Sciatic nerve (tissue), 2 donors: Measurements from ENCODE around the gene RFPL1. TPM values are rescaled to one million over a fixed set of nuclear protein-coding genes. Genes with fewer than 3 reads are reported as not detected.

Source experiments
- ATAC-seq: fragments of 200-7000 bp; cut with Tn5 transposase; one replicate; pipeline ENCODE4 v1.9.1; 2020; ENCODE audit warnings: mild to moderate bottlenecking, moderate library complexity
- DNase-seq: peaks from one replicate; pipeline ENCODE4 v3.0.0-alpha.2; 2020; ENCODE audit warnings: low spot score
- intact Hi-C: fragments of 100-400 bp; cut with DNase I; formaldehyde crosslinking; loops from one replicate; pipeline ENCODE4 v1.14.2; 2022
- total RNA-seq: library from RNA; stranded (reverse); fragmentation: NEBNext Ultra II Directional; extraction: Animal tissue kit (Norgen Biotek cat#: 25700); gene quantifications from one replicate; pipeline ENCODE4 v1.2.1, GENCODE V29; 2021
- donor health status: DM: no; HTN: no; CAD: no.
- donor health status: DM: no; HTN: no; CAD: no.

The RFPL1 gene
- total RNA-seq, 1 donor from 2014 or later, result not detected

DNA sequence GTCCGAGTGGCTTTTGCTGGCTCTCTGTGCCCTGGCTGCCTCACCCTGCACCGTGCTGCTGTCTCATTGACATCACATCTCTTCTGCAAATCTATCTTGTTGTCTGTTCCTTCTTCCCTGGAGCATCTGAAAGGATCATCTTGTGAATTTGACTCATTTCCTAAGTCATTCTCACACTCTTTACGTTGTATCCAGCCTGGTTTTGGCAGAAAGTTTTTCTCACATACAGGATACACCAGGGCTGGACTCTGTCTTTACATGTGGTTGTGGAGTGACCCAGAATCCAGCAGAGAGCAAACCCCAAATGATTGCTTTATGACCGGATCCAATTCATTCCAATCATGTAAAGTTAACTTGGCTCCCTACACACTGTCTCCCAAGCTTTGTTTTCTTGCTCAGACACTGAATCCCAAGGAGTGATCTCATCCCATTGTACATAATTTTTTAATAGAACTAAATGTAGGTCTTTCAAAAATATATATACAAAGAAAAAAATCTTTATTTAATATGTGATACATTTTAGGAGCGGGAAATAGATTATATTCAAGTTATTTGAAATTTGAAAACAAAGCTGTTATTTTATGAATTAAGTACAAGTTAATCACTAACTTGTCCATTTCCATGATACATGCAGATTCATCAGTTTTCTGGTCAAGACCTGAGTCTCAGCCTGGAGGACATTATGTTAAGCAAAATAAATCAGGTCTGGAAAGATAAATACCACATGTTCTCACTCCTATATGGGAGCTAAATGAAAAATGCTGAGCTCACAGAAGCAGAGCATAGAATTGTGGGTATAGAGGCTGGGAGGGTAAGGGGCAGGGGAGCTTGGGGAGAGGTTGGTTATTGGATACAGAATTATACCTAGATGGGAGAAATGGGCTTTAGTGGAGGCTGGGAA, 2.9 kb upstream of the RFPL1 start:
- DNase-seq (no peak), ATAC-seq (no peak)
- intact Hi-C loops, result no loop called here

GRCh38 chr22:29442976-29443375, 4.6 kb downstream of the RFPL1 start:
- intact Hi-C loops, result no loop called here
- ATAC-seq, result no peak
- no peak for DNase-seq

GRCh38 chr22:29443452-29443851, 5.1 kb downstream of the RFPL1 start:
- intact Hi-C loops, result no loop called here
- no peak for ATAC-seq

DNA sequence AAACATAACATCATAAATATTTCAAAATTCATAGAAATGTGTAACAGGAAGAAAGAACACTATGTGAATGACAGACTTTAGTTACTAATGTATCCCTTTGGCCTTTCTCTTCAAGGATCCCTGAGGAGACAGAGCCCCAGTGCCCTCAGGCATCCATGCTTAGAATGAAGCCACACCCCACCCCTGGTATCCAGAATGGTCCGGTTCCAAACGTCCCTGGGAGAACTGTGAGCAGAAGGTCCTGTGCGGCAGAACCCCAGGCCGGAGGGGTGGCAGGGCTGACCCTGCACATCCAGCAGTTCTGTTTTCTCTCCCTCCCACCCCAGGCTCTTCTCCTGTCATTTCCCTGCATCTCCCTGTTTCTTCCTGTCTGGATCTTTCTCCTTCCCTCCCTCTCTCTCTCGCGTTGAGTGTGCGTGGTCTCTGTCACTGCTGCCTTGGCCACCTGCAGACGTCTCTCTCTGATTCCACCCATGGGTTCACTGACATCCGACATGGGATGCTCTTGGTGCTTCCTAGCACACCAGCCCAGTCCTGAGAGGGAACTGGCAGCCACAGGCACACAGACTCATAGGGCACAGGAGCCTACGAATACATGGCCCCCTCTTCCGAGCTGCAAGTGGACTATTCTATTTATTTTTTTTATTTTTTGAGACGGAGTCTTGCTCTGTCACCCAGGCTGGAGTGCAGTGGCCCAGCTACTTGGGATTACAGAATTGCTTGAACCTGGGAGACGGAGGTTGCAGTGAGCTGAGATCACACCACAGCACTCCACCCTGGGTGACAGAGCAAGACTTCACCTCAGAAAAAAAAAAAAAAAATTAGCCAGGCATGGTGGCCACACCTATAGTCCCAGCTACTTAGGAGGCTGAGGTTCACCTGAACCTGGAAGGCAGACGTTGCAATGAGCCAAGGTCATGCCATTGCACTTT, 5.7 kb downstream of the RFPL1 start:
- intact Hi-C loops, result no loop called here
- ATAC-seq (no peak), DNase-seq (no peak)

More at GRCh38 chr22:29443452-29443851, 5.1 kb downstream of the RFPL1 start:
- DNase-seq, result no peak

GRCh38 chr22:29445508-29445907, 7.1 kb downstream of the RFPL1 start:
- intact Hi-C loops, result no loop called here
- no peak for ATAC-seq
- DNase-seq, result no peak

GRCh38 chr22:29447906-29448305, 9.5 kb downstream of the RFPL1 start:
- intact Hi-C loops, result no loop called here
- ATAC-seq, result no peak
- no peak for DNase-seq

GRCh38 chr22:29449296-29449875, 11.0 kb downstream of the RFPL1 start:
- intact Hi-C loops, result no loop called here
- DNase-seq (peak; percentile 38), ATAC-seq (no peak)

GRCh38 chr22:29450222-29450621, 11.8 kb downstream of the RFPL1 start:
- intact Hi-C loops, result no loop called here
- DNase-seq, result no peak
- no peak for ATAC-seq

DNA sequence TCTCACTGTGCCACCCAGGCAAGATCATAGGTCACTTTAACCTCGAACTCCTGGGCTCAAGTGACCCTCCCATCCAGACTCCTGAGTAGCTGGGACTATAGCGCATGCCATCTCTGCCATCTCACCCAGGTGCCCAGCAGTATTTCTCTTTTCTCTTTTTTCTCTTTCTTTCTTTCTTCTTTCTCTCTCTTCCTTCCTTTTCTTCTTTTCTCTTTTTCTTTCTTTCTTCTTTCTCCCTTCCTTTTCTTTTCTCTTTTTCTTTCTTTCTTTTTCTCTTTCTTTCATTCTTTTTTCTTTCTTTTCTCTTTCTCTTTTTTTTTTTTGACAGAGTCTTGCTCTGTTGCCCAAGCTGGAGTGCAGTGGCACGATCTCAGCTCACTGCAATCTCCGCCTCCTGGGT, 13.5 kb downstream of the RFPL1 start:
- intact Hi-C loops, result no loop called here
- ATAC-seq, result no peak

GRCh38 chr22:29454276-29454675, 15.9 kb downstream of the RFPL1 start:
- intact Hi-C loops, result no loop called here
- DNase-seq (no peak), ATAC-seq (no peak)

More for the DNA sequence above, 13.5 kb downstream of the RFPL1 start:
- DNase-seq, result no peak

DNA sequence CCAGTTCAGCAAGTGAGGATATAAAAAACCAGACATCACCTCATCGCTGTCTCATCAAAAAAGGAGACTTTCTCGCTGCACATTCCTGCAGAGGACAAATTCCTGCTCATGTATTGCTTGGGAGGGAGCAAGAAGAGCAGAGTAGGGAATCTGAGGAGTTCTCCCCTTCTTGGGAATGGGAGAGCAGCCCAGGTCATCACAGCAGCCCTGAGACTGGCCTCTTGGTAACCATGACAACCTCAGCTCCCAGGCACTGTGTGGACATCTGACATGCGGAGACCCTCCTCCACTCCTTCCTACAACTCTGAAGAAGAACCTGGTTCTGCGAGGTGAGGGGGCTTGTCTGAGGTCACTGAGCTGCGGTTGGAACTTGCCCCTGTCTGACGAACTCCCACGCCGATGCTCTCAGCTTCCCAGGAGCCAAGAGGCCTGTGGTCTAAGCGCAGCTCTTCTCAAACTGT, 17.9 kb downstream of the RFPL1 start:
- no peak for ATAC-seq
- intact Hi-C loops, result no loop called here
- DNase-seq, result no peak

- intact Hi-C loops, result no loop called here
- DNase-seq (no peak), ATAC-seq (peak; percentile 63)
Measured at GRCh38 chr22:29457730-29458129, 19.3 kb downstream of the RFPL1 start.

GRCh38 chr22:29458551-29458950, 20.2 kb downstream of the RFPL1 start:
- DNase-seq, result no peak
- intact Hi-C loops, result no loop called here
- ATAC-seq, result peak; percentile 73

DNA sequence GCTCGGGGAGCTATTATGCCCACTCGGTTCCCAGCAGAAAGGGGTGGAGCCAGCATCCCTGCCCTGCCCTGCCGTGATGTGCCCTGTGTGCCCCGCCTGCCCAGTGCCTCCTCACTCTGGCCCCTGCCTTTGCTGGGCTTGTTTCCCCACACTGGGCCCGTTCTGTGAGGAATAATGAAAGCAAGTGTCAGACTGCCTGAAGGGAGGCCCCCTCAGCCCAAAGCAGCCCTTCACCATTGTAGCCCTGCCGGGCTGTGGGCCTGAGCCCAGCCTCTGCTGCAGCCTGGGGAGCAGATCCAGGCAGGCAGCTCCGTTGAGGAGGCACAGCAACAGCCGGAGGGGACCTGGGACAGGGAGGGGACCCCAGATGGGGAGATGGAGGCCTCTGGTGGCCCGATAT, 21.4 kb downstream of the RFPL1 start:
- no peak for DNase-seq
- ATAC-seq, result no peak
- intact Hi-C loops, result no loop called here

- no peak for ATAC-seq
- intact Hi-C loops, result no loop called here
- DNase-seq, result no peak
Measured at GRCh38 chr22:29461263-29461662, 22.9 kb downstream of the RFPL1 start.

GRCh38 chr22:29463629-29464028, 25.2 kb downstream of the RFPL1 start:
- ATAC-seq, result no peak
- no peak for DNase-seq
- intact Hi-C loops, result no loop called here

GRCh38 chr22:29464581-29464980, 26.2 kb downstream of the RFPL1 start:
- intact Hi-C loops, result no loop called here
- ATAC-seq (no peak), DNase-seq (no peak)

DNA sequence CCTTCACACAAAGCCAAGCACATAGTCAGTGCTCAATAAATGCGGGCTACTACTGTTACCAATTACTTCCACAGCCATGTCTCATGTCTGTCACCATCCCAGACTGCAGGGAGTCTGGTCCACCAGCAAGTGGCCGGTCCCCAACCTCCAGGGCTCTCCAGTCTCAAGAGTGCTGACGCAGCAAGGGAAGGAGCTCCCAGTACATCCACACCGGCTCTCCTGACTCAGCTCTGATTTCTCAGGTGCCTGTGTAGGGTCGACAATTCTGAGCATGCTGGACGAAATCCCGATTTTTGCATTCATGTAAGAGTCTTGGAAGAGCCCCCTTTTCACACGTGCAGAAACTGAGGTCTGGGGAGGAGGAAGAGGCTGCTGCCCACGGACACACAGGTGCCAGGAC, 31.4 kb downstream of the RFPL1 start:
- ATAC-seq (no peak), DNase-seq (no peak)
- intact Hi-C loops, result no loop called here

GRCh38 chr22:29470159-29470855, 31.9 kb downstream of the RFPL1 start:
- peak; percentile 48 for ATAC-seq
- intact Hi-C loops, result no loop called here

More at GRCh38 chr22:29470159-29470855, 31.9 kb downstream of the RFPL1 start:
- DNase-seq, result no peak
